GM12864 (cell line): ENCODE results near the gene FABP7.

Experiments
- DNase-seq: peaks from one replicate; pipeline ENCODE4 v3.0.0-alpha.2; 2011; ENCODE audit warnings: low read depth
- H3K4me3 ChIP-seq: 2 replicates; pipeline ENCODE4 v1.5.1; 2011; ENCODE audit warnings: mild to moderate bottlenecking, low read depth, low read length, control low read depth
- TF ChIP-seq, protein P1 (sequence below): IDR thresholded peaks from 2 replicates; pipeline ENCODE4 v1.5.1; 2011; ENCODE audit warnings: low read depth, mild to moderate bottlenecking, moderate library complexity, low read length, control low read depth, inconsistent platforms; ENCODE audit errors: missing control alignments

FABP7 gene

DNA sequence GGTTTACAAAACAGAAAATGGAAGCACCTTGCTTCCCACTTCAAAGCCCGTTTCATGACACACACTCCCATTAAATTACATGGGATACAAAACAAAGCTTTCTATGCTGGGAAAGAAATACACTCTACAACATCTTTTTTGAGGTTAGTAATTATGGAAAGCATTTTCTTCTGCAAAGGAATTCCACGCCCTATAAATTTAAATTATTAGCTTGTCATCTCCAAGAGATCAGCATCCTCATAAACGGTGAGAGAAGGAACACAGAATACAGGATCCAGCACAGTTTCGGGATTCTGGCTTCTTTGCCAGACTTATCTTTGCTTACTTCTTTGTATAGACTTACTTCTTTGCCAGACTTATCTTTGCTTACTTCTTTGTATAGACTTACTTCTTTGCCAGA is 8.2 kb downstream of the FABP7 start:
- TF ChIP-seq, protein P1, sequence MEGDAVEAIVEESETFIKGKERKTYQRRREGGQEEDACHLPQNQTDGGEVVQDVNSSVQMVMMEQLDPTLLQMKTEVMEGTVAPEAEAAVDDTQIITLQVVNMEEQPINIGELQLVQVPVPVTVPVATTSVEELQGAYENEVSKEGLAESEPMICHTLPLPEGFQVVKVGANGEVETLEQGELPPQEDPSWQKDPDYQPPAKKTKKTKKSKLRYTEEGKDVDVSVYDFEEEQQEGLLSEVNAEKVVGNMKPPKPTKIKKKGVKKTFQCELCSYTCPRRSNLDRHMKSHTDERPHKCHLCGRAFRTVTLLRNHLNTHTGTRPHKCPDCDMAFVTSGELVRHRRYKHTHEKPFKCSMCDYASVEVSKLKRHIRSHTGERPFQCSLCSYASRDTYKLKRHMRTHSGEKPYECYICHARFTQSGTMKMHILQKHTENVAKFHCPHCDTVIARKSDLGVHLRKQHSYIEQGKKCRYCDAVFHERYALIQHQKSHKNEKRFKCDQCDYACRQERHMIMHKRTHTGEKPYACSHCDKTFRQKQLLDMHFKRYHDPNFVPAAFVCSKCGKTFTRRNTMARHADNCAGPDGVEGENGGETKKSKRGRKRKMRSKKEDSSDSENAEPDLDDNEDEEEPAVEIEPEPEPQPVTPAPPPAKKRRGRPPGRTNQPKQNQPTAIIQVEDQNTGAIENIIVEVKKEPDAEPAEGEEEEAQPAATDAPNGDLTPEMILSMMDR = no peak
- DNase-seq = no peak
- H3K4me3 ChIP-seq = no peak overlapping the region

DNA sequence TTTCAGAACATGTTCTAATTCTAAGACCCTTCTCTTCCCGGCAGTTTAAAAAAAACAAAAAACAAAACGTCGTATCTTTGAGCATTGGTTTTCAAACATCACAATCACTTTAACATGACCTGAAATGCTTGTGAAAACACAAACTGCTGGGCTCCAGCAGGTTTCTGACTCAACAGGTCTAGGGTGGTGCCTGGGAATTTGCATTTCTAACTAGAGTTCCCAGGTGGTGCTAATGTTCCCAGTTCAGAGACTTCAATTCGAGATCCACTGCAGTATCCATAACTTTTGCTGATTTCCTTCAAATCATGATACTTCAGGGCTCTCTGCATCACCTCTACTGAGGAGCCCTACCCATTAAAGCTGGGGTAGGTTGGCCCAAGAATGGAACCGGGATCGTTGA is 8.7 kb downstream of the FABP7 start:
- no peak for DNase-seq
- no peak overlapping the region for H3K4me3 ChIP-seq
- TF ChIP-seq, protein P1 = no peak

DNA sequence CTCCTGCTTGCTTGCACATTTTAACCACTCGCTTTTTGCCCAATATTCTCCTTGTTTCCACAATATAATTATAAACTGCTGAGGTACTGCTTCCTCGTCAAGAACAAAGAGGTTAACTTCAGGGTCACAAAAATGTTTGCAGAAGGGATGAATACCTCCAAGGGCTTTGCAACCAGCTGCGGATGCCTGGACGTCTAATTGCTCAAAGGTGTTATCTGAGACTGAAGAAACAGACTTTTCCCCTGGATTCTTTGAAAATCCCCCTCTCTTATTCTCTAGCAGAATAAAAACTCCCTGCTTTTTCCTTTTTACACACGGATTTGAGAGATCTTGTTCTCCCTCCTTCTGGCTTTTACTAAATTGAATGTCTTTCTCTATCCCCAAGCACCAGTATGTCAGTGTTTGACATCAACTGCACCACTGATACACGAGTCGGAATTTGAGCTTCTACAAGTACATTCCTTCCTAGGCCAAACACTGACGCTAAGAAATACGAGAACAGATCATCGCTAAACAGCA is 9.2 kb downstream of the FABP7 start:
- TF ChIP-seq, protein P1 = no peak
- peak overlapping the region; percentile 58 for H3K4me3 ChIP-seq
- no peak for DNase-seq

DNA sequence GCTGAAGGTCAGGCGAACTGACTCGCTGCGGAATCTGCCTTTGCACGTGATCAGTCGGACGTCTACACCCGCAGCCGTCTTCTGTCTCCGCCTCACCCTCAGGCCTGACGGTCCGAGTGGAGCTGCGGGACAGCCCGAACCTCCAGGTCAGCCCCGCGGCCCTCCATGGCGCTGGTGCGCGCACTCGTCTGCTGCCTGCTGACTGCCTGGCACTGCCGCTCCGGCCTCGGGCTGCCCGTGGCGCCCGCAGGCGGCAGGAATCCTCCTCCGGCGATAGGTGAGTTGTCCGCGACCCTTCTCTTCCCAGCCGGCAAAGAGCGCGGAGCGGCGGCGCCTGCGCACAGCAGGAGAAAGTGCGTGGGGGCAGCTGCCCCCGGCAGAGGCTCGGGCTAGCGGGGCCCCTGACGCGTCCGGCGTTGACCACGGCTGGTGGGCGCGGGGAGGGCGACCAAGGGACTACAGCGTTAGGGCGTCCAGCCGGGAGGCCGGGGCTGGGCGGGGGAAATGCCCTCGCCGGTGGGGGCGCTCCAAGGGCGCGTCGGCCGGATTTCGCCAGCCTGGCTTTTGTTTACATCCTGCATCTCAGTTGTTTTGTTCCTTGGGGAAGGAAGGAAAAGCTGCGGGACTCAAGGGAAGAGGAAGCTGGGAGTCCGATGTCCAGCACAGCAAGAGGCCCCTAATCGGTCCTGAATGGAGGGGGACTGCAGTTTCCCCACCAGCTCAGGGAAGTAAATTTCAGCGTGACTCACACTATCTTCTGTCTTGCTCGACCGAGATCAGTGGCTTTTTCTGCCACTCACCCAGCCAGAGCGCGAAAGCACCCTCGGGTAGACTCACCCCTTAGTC is 9.9 kb downstream of the FABP7 start, which contains the start of gene SMPDL3A:
Gene SMPDL3A (plus strand): TSS at position 77 of the 846 bp plus-strand sequence. CDS start 89 bp downstream, at position 166.
- TF ChIP-seq, protein P1 = peak; percentile 40
- peak within 1 kb of the TSS; percentile 58 for H3K4me3 ChIP-seq
- no peak for DNase-seq

DNA sequence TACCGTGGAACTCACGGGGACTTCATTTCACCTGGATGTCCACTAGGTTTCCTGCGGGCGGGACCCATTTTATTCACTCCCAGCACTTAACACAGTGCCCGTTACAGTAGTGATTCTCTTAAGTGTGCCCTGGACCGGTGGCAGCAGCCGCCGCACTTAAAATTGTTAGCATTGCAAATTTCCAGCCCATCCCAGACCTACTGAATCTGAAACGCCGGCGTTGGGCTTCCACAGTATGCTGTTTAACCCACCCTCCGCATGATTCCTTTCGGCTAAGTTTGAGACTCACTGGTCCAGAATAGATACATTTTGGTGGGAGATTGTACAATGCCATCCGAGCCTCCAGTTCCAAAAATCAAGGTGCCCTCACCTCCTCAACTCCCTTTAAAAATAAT is 10.5 kb downstream of the FABP7 start:
- DNase-seq = no peak
- TF ChIP-seq, protein P1 = no peak
- peak overlapping the region; percentile 58 for H3K4me3 ChIP-seq

DNA sequence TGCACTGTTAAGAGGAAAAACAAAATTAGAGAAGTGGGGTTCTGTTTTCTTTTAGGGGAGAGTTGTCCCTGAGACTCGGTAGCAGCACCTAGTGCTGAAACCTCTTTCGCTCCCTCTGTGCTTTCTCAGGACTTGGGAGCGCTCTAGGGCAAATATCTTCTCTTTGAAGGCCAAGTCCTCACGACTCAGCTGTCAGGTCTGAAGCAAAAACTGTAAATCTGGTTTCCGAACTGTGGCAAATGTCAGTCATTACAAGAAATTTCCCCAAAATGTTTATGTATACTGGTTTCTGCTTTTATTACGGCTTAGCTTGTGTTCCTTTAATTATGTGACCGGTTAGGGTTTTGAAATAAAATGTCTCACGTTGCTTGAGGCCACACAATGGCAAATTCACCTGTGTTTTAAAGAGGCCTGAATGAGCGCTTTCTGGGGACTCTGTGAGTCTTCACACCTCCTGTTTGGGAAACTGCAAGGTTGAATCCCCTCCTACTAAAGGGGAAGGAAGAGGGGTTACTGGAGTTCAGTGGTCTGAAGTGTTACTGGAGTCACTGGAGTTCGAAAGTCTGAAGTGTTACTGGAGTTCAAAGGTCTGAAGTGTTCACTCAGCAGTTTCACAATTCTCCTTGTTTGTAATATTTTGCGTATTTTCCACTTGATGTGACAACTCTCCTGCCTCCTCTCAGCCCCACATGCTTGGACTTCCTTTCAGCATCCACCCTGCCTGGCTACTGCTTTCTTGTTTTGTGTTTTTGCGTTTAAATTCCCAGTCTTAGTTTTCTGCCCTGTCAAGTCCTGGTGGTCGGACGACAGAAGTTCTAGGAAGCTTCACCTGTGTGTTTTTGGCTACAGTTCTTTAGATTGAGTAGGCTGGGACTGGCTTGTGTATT is 11.2 kb downstream of the FABP7 start:
- no peak for DNase-seq
- H3K4me3 ChIP-seq = no peak overlapping the region; the same call in 1 of the 2 replicates
- TF ChIP-seq, protein P1 = no peak
